HCT116 (cell line): ENCODE measurements around the gene SKA2. TPM values are rescaled to one million over a fixed set of nuclear protein-coding genes. Genes with fewer than 3 reads are reported as not detected.

Experiments used
- ATAC-seq: fragments of 200-7000 bp; cut with Tn5 transposase; 2 replicates; pipeline ENCODE4 v1.9.1; 2020; ENCODE audit warnings: mild to moderate bottlenecking, moderate library complexity
- BruUV-seq: library from RNA; stranded (reverse); fragments of 400-500 nt; replicated peaks from 2 replicates; lab custom pipeline; 2021; lab: Mats Ljungman, UMichigan
- CTCF ChIA-PET: fragments of 300-600 bp; sonication (Branson Sonifier 250); formaldehyde crosslinking; loops from one replicate; lab custom pipeline; 2021; ENCODE audit warnings: antibody characterized with exemption; lab: Charles Lee
- POLR2A ChIA-PET: fragments of 300-600, 350-600 bp; sonication (Branson Sonifier 250); formaldehyde crosslinking; loops from one replicate; lab custom pipeline; 2021; ENCODE audit warnings: antibody characterized with exemption; lab: Charles Lee
- RAD21 ChIA-PET, 2 experiments: fragments of 300-600 bp; sonication (Branson Sonifier 250); formaldehyde crosslinking; loops; one replicate each; lab custom pipeline; 2023; ENCODE audit warnings: low total read pairs in 2 of 2; ENCODE audit not compliant: uncharacterized antibody in 2 of 2, unreplicated experiment in 2 of 2, low non-redundant PET in 1 of 2; lab: Charles Lee
- DNase-seq: peaks from one replicate; pipeline ENCODE4 v3.0.0-alpha.2; 2010; ENCODE audit warnings: low read depth, low spot score
- H2AFZ ChIP-seq: fragments of 200-600 bp; shearing (Covaris generic), sonication (generic); 2 replicates; pipeline ENCODE4 v1.6.1; 2017; ENCODE audit warnings: low read depth, mixed run types, mixed read lengths, antibody characterized with exemption, low read length; ENCODE audit not compliant: poor library complexity, severe bottlenecking
- H3K27ac ChIP-seq: 2 replicates; pipeline ENCODE4 v1.5.1; 2012; ENCODE audit warnings: low read depth, low read length
- H3K27me3 ChIP-seq: fragments of 200-600 bp; sonication (generic); 2 replicates; pipeline ENCODE4 v1.6.1; 2016; ENCODE audit warnings: mixed run types, low read length, mixed read lengths; ENCODE audit not compliant: insufficient read depth
- H3K36me3 ChIP-seq, 2 experiments: fragments of 200-500 bp in 1 of 2; fragments of 200-600 bp in 1 of 2; sonication (Bioruptor generic) in 1 of 2; sonication (generic) in 1 of 2; 2 replicates each; pipeline versions ENCODE4 v1.5.1 to v1.6.1; 2014 to 2016; ENCODE audit warnings: low read length in 2 of 2, inconsistent platforms in 1 of 2, mixed read lengths in 1 of 2, mixed run types in 1 of 2; ENCODE audit not compliant: insufficient read depth in 2 of 2, control insufficient read depth in 1 of 2
- H3K4me1 ChIP-seq, 2 experiments: fragments of 200-600 bp in 1 of 2; sonication (generic) in 1 of 2; 2 replicates each; pipeline versions ENCODE4 v1.5.1 to v1.6.1; 2012 to 2017; ENCODE audit warnings: low read length in 2 of 2, inconsistent platforms in 1 of 2, mild to moderate bottlenecking in 1 of 2, mixed read lengths in 1 of 2, mixed run types in 1 of 2, moderate library complexity in 1 of 2; ENCODE audit not compliant: insufficient read depth in 2 of 2, control insufficient read depth in 1 of 2
- H3K4me2 ChIP-seq: fragments of 200-600 bp; sonication (generic); 2 replicates; pipeline ENCODE4 v1.6.1; 2017; ENCODE audit warnings: mixed run types, low read length, mixed read lengths
- H3K4me3 ChIP-seq, 2 experiments: fragments of 200-600 bp in 1 of 2; sonication (generic) in 1 of 2; replicated peaks in 1 of 2; 2 replicates each; pipeline ENCODE4 v1.5.1; 2011 to 2016; ENCODE audit warnings: low read length in 2 of 2, control low read depth in 1 of 2, low read depth in 1 of 2, mild to moderate bottlenecking in 1 of 2, mixed read lengths in 1 of 2, mixed run types in 1 of 2
- H3K79me2 ChIP-seq: fragments of 200-600 bp; sonication (generic); 2 replicates; pipeline ENCODE4 v1.6.1; 2017; ENCODE audit warnings: mild to moderate bottlenecking, mixed run types, low read length, moderate library complexity, mixed read lengths; ENCODE audit not compliant: insufficient read depth
- H3K9ac ChIP-seq: fragments of 200-600 bp; sonication (generic); 2 replicates; pipeline ENCODE4 v1.6.1; 2016; ENCODE audit warnings: low read length, mixed read lengths
- H3K9me2 ChIP-seq: fragments of 200-600 bp; sonication (generic), shearing (Covaris generic); 2 replicates; pipeline ENCODE4 v1.6.1; 2017; ENCODE audit warnings: mixed run types, mild to moderate bottlenecking, moderate library complexity; ENCODE audit not compliant: insufficient read depth
- H3K9me3 ChIP-seq, 2 experiments: fragments of 200-500 bp in 1 of 2; fragments of 200-600 bp in 1 of 2; sonication (Bioruptor generic) in 1 of 2; sonication (generic) in 1 of 2; 2 replicates each; pipeline ENCODE4 v1.6.1; 2014 to 2017; ENCODE audit warnings: low read length in 2 of 2, mixed read lengths in 2 of 2, inconsistent platforms in 1 of 2, low read depth in 1 of 2, mild to moderate bottlenecking in 1 of 2, mixed run types in 1 of 2, moderate library complexity in 1 of 2; ENCODE audit not compliant: control insufficient read depth in 1 of 2, insufficient read depth in 1 of 2
- H4K20me1 ChIP-seq: fragments of 200-600 bp; sonication (generic), shearing (Covaris generic); 2 replicates; pipeline ENCODE4 v1.6.1; 2017; ENCODE audit warnings: mixed run types, mild to moderate bottlenecking, moderate library complexity; ENCODE audit not compliant: insufficient read depth
- CBX3 ChIP-seq: IDR thresholded peaks from 2 replicates; pipeline ENCODE4 v1.6.1; 2012; ENCODE audit warnings: low read depth
- SIN3A ChIP-seq: IDR thresholded peaks from 2 replicates; pipeline ENCODE4 v1.6.1; 2012; ENCODE audit warnings: low read depth
- SRF ChIP-seq: IDR thresholded peaks from 2 replicates; pipeline ENCODE4 v1.6.1; 2012; ENCODE audit warnings: low read depth
- ZNF274 ChIP-seq: fragments of 200-500 bp; sonication (Bioruptor generic); IDR thresholded peaks from 2 replicates; pipeline ENCODE4 v1.6.1; 2014; ENCODE audit warnings: mild to moderate bottlenecking, low read depth, low read length, inconsistent platforms
- intact Hi-C: fragments of 100-400 bp; cut with micrococcal nuclease; formaldehyde crosslinking; loops from 2 replicates; pipeline ENCODE4 v1.10.0; 2022
- total RNA-seq: library from RNA; stranded (reverse); gene quantifications from one replicate; pipeline ENCODE4 v1.2.1, GENCODE V29; 2021; ENCODE audit not compliant: unreplicated experiment
- TF ChIP-seq, protein P1 (sequence below): IDR thresholded peaks from 2 replicates; pipeline ENCODE4 v1.6.1; 2012; ENCODE audit warnings: low read depth

The SKA2 gene
- total RNA-seq, 1 experiment from 2014 or later: 72.8 TPM

DNA sequence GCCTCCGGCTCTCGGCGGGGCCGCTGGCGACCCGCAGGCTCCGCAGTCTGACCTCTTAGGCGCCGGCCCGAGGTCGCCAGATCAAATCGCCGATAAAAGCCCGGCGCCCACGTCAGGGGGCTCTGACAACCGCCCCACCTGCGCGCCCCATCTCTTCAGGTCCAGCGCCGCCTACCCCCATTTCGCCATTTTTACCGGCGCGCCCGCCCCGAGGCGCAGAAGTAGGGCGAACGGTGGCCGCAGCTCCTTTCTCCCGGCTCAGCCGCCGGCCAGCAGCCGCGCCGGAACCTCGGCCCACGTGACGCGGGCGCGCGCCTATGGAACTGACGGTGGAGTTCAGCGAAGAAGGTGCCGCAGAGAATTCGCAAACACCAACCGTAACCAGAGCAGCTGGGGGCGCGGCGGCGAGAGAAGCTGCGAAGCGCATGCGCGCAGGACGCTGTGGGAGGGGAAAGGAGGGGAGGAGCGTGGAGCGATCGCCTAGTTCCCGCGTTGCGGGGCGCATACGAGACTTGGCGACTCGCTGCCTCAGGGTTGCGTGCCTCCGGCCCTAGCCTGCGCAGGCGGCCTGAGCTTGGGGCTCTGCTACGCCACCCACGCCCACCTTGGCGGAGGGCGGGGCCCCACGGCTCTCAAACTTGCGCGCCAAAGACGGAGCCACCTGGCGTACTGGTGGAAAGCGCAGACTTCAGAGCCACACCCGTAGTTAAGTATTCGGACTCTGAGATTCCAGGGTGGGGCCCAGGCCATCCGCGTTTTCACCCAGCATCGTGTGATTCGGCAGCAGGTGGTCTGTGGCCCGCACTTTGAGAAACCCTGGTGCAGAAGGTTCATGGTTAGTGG, 48.3 kb downstream of the SKA2 start, which contains the start of gene TRIM37 (continued):
- TF ChIP-seq, protein P1, sequence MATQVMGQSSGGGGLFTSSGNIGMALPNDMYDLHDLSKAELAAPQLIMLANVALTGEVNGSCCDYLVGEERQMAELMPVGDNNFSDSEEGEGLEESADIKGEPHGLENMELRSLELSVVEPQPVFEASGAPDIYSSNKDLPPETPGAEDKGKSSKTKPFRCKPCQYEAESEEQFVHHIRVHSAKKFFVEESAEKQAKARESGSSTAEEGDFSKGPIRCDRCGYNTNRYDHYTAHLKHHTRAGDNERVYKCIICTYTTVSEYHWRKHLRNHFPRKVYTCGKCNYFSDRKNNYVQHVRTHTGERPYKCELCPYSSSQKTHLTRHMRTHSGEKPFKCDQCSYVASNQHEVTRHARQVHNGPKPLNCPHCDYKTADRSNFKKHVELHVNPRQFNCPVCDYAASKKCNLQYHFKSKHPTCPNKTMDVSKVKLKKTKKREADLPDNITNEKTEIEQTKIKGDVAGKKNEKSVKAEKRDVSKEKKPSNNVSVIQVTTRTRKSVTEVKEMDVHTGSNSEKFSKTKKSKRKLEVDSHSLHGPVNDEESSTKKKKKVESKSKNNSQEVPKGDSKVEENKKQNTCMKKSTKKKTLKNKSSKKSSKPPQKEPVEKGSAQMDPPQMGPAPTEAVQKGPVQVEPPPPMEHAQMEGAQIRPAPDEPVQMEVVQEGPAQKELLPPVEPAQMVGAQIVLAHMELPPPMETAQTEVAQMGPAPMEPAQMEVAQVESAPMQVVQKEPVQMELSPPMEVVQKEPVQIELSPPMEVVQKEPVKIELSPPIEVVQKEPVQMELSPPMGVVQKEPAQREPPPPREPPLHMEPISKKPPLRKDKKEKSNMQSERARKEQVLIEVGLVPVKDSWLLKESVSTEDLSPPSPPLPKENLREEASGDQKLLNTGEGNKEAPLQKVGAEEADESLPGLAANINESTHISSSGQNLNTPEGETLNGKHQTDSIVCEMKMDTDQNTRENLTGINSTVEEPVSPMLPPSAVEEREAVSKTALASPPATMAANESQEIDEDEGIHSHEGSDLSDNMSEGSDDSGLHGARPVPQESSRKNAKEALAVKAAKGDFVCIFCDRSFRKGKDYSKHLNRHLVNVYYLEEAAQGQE: no peak
- TF ChIP-seq CBX3 (peak; percentile 66; the same call in 1 of the 2 replicates), ZNF274 (no peak)

DNA sequence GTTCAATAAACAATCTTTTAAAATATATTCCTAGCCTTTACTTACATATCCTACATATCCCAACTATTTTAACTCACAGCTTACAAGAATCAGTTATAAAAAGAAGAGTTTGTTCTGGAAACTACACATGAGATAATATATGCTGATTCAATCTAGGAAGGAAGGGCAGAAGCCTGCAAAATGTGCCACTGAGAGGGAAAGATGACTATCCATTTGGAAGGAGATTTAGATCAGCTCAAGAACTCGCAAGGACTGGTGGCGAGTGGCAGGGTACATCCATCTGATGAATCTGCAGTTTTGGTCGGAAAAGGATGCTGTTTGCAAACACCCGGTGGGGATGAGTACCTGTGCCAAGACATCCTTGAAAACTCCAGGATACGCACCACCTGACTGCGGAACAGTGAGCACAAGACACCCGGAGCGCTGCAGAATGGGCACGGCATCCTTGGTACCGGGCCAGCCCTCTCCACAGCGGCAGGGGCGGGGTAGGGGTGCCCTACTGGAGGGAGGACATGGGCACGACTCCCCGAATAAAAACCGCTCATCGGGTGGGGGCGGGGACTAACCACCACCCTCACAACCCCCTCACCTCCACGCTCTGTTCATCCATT, 49.0 kb downstream of the SKA2 start:
- Histone ChIP-seq H3K4me1 (peaks cover 12 to 19% of the 10 kb centered on the region in 2 experiments), H3K4me2 (peak overlapping the region; percentile 90), H3K4me3 (peak overlapping the region; percentile 63 to 86), H3K27ac (peak overlapping the region; percentile 80), H3K9me3 (no peaks in the 10 kb centered on the region), H3K9ac (peak overlapping the region; percentile 90), H3K27me3 (no peaks in the 10 kb centered on the region), H3K9me2 (no peaks in the 10 kb centered on the region), H2AFZ (peak overlapping the region; percentile 20), H3K79me2 (peaks cover 56% of the 10 kb centered on the region), H3K36me3 (peaks cover 7 to 10% of the 10 kb centered on the region in 2 experiments; a peak in 3 of 4 replicates), H4K20me1 (no peaks in the 10 kb centered on the region; the same call in 1 of the 2 replicates)
- ATAC-seq: peak; percentile 43
- DNase-seq: no peak
- BruUV-seq: TSS peak; percentile 38
- CTCF ChIA-PET: interaction anchor here (0.8 to 2.2 kb wide), 2 partner anchors 11 to 40 kb away, joined by 3 to 6 read pairs; no protein-coding TSS in a partner anchor
- POLR2A ChIA-PET: interaction anchor here (1.1 to 1.4 kb wide), 4 partner anchors 10 to 475 kb away, joined by 3 to 6 read pairs (median 4); no protein-coding TSS in a partner anchor
- RAD21 ChIA-PET: interaction anchor here in 1 of 2 experiments (1.1 kb wide), 1 partner anchor 49 kb away, joined by 4 read pairs; the partner anchor contains the start of genes PRR11 and SKA2
- intact Hi-C loops: loop anchor here (1.0 to 10.0 kb wide), 2 partner anchors 49 to 591 kb away; partner anchors contain the start of genes MTMR4, PRR11 and SKA2
- 0 out of 2 replicates have a peak, but pooled peaks have one; percentile 36 for TF ChIP-seq SIN3A
- no peak for TF ChIP-seq SRF
